NCI-H128 (cell line): ENCODE results near the gene VAV3.

Source experiments
- DNase-seq: peaks from one replicate; lab custom pipeline; 2025; ENCODE audit not compliant: unreplicated experiment; lab: John Stamatoyannopoulos, UW

The VAV3 gene

DNA sequence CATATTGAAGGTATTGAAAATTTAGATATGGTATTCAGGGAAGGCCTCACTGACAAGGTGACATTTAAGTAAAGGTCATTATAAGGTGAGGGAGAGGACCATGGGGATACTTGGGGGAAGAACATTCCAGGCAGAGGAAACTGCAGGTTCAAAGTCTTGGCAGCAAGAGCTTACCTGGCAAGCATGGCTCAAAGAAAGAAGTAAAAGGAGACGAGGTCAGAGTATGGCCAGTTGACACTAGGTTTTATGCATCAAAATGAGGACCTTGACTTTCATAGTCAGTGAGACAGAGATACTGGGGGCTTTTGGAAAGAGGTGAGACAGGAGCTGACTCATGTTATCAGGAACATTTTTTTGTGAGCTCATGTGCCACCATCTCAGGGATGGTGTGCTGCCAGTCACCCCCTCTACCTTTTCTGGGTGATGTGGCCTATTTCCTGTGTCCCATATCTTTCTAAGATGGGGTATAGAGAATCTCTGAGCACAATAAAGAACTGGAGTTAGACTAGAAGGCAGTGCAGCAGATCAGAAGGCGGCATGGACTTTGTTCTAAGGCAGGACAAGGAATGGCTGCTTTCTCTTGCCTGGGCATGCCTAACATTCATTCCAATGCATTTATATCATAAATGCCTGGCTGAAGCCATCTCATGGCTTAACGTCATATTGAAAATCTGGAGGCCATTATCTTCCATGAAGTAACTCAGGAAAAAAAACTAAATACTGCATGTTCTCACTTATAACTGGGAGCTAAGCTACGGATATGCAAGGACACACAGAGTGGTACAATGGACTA is 417.4 kb downstream of the VAV3 start:
- no peak for DNase-seq

DNA sequence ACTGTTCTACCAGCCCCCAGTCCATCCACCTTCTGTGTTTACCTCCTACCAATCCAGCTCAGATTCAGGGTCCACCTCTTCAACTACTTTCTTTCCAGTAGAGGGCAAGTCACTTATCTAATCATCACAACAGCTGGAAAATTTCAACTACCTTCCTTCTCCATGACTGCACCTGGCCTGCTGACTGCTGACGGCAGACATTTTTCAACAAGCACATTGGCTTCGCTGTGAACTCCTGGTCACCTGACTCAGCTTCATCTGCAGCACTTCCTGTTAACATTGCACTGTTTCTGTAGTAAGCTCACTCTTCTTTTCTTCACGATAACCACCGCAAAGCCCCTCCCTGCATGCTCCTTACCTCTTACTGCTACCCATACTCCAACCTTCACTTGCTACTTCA is 418.4 kb downstream of the VAV3 start:
- DNase-seq: no peak

DNA sequence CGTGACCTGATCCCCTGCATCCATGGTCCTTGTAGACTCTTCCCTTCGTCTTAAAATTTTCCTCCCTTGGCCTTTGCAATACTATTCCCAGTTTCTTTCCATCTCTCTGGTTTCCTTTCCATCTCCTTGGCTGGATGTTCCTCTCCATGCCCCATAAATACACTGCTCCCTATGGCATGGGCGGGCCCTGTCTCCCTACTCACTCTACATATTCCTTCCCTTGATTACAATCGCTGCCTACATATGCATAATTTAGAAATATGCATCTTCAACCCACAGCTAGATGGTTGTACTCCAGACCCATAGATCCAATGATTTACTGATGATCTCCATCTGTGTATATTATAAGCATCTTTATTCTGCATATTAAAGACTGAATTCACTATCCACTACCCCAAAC is 419.1 kb downstream of the VAV3 start:
- no peak for DNase-seq

DNA sequence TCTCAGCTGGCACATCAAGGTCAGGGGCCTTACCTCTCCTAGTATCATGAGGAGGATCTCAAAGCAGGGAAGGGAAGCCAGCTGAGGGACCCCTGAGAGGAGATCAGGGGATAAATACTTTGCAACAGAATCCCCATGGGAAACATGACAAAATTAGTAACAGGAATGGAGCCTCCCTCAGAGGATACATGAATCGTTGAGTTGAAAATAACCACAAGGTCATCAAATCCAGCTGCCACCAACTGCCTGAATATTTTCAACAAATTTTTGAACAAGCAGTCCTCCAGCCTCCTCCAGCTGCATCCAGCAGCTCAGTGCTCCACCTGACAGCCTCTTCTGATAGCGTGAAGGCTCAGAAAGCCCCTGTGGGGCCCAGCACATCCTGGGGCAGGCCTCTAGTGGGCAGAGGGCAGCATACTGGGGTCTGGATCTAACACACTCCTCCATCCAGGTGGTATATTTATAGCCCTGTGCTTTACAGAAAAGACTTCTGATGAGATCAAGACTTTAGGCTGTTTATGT is 419.9 kb downstream of the VAV3 start:
- no peak for DNase-seq

DNA sequence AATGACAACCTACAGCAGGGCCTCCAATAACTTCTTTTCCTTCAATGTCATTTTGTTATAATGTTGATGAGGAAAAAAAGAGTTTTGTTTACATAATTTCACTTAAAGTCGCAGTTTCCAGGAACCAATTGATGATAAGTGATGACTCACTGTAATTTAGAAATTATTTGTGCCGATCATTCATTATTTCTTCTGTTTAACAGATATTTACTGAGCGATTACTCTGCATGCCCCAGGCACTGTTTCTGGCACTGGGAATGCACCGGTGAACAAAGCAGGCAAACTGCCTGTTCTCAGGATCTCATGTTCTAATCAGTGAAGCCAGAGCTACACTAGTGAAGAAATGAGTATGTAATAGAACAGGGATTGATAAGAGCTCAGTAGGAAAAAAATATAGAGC is 420.7 kb downstream of the VAV3 start:
- no peak for DNase-seq

DNA sequence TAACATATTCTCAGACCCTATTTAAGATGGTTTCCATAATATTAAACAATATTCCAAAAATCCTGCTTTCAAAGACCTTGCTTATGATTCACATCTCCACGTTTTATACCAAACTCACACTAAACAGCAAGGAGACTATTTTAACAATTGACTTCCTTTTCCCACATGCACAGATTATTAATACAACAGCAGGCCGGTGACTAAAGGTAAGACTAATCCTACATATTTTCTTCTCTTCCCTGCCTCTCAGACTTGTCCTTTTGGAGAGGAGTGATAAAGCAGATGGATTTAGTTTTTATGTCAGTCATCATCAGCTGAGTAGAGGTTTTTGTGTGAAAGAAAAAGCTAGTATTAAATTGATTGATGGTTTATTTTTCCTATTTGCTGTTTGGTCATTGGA is 423.6 kb downstream of the VAV3 start:
- DNase-seq: no peak

DNA sequence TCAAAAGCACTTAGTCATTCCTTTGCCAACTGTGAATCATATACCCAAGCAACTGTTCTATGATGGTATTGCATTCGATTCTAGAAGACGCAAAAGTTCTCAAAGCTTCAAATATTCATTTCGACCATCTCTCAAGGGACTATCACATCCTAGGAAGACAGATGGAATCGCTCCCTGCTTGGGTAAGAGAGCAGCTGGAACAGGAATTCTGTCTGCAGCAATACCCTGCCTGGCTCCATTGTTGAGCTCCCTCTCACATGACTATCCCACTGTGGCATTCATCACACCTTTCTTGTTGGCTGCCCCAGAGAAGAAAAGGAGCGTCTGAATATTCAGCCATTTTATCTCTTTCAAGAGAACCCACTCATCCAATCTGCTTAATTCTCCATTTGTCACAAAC is 426.5 kb downstream of the VAV3 start:
- DNase-seq: no peak

DNA sequence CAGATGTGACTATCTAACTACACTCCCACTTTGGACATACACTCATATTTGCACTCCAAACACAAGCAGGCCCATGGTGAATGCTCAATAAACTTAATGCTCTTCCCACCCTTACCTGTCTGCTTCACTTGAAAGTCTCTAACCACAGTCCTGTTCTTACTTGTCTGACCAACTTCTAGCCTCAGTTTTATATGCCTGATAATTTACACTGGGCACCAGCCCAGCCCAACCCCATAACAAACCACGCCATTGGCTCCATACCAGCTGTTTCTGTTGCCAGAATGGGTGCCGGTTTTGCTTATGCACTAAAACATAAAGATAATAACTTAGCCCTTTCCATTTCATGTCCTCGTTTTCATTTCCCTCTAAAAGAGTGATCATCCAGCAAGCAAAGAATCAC is 428.7 kb downstream of the VAV3 start:
- DNase-seq: no peak

DNA sequence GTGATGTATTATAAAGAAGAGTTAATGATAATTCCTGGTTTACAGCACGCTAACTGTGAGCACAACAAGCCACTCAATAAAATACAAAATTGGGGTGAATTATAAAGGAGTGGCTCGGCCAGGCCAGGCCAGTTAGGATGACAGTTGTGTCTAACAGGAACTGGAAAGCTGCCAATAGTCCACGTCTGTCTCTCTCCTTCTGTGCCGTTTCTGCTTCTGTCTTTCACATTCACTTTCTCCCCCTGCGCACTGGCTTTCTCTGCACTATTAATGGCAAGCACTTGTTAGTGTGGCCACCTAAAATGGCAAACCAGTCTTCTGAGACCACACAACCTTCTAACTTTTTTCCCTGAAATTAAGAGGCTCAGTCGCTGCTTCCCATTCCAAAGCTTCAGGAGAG is 429.9 kb downstream of the VAV3 start:
- DNase-seq: no peak

DNA sequence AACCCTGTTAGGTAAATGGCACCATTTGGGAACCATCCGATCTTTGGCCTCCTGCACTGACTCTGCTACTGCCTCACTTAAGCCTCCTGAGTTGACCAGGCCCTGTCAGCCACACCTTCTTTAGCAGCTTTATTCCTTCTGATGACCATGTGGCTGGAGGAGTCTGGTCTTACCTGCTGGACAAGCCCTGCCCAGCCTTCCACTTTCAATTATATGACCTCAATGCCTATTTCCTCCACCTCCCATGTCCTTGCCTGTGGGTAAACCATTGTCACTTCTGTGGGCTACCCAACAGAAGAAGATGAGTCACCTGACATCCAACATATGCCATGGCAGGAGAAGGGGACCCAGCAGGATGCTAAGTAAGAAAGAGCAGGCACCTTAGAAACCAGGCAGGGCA is 430.3 kb downstream of the VAV3 start:
- no peak for DNase-seq

DNA sequence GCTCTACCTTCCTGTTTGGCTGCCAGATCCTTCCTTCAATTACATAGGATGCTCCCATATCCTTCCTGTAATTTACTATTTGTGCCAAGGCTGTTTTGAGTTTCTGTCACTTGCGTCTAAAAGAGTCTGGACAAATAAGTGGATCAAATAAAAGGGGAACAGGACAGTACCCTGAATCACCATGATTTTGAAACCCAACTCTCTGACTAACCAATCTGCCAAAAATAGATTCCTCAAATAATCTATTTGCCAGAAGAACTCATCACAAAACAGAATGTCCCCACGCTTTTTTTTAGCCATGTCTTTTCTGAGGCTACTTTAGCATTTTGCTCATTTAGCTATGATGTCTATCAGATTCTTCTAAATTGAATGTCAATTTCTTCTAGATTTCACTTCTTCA is 431.5 kb downstream of the VAV3 start:
- DNase-seq: no peak

DNA sequence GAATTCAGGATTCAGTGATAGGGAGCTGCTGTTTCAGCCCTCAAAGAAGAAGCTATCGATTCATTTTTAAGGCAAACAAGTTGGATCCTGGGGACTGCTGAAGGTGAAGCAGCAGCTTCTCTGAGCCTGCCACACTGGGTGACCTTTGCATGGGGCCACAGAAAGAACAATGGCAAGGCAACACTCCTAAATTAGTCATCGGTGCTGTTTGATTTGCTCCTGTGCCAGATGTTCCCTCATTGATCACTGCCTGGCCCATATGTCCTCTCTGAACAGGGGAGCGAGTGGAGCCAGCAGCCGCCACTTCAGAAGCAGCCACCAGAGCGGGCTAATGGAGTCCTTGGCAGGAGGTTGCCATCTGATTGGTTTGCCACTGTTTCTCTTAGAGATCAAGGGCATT is 432.7 kb downstream of the VAV3 start:
- DNase-seq: peak; percentile 73

DNA sequence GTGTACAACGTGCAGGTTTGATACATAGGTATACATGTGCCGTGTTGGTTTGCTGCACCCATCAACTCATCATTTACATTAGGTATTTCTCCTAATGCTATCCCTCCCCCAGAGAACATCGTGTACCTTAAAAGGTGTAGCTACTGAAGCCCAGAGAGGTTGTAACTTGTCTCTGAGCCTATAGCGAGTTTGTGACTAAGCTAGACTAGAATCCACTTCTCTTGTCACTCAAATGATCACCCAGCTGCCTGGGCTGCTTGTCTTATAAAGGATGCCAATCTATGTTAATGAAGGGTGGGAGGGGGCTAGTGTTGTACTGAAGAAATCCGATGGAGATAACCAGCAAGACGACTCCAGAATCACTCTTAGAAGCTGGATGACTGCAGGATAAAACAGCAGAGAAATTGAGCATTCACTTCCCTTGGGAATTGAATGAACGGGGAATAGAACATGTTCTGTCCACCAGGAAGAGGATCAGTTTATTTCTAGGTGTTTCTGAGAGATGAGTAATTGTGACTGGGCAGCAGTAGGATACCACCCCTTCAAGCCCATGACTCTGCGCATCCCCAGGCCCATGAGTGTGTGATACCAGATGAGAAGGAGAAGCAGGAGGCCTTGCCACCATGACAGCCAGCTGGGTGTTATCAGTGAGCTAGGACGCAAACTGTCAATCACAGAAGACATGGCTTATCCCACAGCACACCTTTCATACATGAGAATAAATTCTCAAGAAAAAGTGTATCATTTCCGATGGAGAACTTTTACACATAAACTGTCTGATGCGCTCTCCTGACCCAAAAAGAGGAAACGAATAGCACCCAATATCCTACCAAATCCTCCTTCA is 433.7 kb downstream of the VAV3 start:
- DNase-seq: no peak

DNA sequence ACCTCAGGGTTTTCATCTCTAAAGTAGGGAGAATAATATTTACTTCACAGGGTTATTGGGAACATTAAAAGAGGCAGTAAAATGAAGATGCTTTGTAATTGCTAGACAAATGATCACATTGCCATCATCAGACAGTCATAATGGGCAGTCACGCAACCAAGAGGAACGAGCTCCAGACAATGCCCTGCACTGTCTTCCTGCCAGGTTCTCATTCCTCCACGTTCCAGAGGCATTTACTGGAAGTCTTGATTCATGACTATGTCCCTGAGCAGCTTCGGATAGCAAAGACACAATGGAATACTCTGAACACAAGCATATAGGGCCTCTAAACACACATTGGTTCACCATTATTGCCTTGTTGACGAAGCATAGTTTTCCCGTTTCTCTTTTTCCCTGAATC is 434.4 kb downstream of the VAV3 start:
- DNase-seq: no peak

DNA sequence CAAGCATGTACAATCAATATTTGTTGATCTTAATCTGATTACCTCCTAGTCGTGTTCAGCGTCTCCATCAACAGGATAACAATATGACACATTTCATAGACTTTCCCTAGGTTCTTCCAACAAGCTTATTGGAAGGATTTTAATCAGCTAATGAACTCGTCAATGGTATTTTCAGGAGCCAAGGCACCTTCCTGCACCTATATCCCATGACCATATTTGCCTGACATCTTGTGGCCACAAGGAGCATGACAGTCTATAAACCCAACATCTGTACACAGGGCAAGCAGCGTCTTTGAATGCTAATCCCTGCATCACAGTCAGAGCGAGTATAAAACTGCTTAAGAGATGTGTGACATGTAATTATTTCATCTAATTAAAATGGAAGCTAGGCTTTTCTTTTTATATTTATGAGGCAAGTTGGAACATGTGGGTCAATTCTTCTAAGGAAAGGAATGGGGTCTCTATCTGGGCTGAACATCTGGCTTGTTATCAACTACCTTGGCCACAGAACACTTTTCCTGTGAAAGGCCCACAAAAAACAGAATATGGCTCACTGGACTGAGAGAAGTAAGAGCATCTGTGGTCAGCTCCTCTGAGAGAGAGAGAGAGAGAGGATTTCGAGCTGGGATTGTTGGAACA is 435.4 kb downstream of the VAV3 start:
- DNase-seq: no peak

DNA sequence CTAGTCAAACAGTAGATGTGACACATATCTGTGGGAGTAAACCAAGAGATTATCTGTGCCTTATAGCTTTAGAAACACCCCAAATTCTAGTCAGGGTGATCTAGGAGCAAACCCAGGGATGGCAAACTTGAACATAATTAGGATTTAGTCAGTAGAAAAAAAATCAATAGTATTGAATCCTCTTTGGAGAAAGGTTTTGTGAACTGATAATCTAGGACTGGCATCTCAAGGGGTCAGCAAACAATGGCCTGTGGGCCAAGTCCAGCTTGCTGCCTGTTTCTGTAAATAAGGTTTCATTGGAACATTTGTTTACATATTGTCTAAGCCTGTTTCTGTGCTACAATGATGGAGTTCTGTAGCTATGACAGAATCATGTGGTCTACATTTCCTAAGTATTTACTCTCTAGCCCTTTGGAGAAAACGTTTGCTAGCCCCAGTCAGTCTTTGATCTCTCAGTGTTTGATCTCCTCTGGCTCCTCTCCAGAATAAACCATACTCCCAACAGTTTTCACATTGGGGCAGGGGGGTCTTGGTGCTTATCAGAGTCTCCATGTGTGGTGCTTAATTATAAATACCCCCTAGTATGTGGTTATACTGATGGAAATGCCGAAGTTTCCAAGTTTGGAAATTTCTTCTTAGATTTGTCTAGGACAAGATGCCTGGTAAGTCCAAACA is 438.3 kb downstream of the VAV3 start:
- no peak for DNase-seq

DNA sequence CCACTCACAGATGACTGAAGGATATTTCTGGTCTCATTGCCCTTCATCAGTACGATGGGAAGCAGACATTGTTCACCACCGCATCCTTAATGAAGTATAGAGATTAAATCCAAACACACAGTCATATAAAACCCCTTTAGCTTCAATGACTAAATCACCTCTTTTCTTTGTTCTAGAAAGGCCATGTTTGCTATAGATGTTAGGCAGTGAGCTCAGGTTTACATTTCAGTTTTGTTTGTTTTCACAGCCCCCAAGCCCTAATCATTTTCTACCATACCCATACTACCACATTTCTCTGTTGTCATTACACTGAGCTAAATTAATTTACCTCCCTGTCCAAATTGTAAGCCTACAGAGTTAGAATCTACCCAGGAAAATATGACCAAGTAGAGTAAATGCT is 439.0 kb downstream of the VAV3 start:
- no peak for DNase-seq

DNA sequence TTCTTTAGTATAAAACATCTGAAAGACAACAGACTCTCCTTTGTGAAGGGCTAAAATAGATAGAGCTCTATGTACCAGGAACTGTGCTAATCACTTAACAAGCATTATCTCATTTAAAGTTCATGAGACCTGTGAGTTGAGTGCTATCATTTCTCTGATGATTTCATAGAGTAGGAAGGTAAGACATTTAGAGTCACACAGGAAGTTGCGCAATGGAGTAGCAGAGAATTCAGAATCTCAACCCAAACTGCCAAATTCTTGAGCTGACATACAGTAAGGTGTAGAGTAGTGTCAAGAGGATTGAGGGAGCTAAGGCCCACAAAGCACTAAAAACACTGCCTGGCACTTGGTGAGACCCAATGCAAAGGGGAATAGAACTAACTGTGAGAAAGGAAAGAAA is 439.8 kb downstream of the VAV3 start:
- DNase-seq: no peak

DNA sequence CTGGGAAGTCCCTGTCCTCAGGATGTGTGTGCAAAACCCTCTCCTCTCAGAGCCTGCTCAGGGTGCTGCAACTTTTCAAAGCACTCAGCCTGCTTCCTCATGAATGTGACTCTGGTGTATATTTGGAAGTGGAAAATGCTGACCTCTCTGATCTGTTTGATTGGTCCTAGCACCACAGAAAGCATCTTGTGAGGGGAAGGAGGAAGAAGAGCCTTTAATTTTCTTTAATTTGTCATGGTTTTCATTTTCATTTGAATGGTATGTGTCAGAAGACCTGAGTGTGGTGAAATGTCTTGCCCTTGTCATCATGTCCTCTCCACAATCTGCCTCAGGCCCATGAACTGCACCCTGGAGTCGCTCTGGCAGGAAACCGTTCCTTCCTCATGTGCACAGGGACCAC is 440.7 kb downstream of the VAV3 start:
- DNase-seq: no peak

DNA sequence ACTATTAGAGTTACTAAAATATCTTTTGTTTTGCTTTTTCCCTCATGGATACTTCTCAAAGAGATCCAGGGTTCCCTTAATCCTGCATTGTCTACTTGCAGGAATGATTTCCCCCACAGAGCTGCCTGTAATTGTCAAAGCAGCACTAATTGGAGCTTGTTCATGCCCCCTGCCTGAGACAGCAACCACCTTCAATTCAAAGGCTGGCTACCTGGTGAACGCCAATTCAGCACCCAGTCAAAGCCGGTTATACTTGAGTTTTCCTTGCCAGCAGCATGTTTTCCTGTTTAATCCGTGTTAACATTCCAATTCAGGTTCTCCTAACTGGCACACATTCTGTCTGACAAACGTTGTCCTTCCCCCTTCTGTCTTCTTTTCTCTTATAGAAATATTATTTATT is 441.2 kb downstream of the VAV3 start:
- DNase-seq: no peak

DNA sequence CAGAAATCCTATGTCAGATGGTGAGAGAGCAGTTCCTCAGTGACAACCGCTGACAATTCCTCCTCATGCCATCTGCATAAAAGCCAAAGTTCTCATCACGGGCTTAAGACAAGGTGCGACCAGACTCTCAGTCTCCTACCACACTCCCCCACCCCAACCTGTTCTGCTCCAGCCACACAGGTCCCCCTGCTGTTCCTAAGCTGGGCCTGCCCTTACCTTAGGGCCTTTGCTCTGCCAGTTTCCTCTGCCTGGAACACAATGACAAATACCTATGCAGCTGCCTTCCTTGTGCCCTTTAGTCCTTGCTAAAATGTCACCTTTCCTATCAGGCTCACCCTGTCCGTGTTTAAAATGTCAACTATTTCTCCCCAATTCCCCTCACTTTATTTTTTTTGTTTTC is 441.9 kb downstream of the VAV3 start:
- no peak for DNase-seq
